ENCODE data around the gene NKAIN2.

Gene NKAIN2

GRCh38 chr6:124073820-124074587, 270.3 kb downstream of the NKAIN2 start:
- H3K4me3 ChIP-seq (ENCODE audit: low read depth, low read length) = no peak overlapping the region

- no peak overlapping the region for H3K4me3 ChIP-seq (ENCODE audit: low read depth, low read length)
These were observed 270.9 kb downstream of the NKAIN2 start for GRCh38 chr6:124074606-124075005.

GRCh38 chr6:124076336-124077048, 272.8 kb downstream of the NKAIN2 start:
- no peak overlapping the region for H3K4me3 ChIP-seq (ENCODE audit: low read depth, low read length)

- no peak overlapping the region for H3K4me3 ChIP-seq (ENCODE audit: low read depth, low read length)
These were observed 274.5 kb downstream of the NKAIN2 start for GRCh38 chr6:124078169-124078568.

- H3K4me3 ChIP-seq (ENCODE audit: low read depth, low read length) = no peak overlapping the region
These were observed 276.8 kb downstream of the NKAIN2 start for GRCh38 chr6:124080483-124080882.

- H3K4me3 ChIP-seq (ENCODE audit: low read depth, low read length) = no peak overlapping the region
These were observed 286.8 kb downstream of the NKAIN2 start for GRCh38 chr6:124090491-124090890.

- H3K4me3 ChIP-seq (ENCODE audit: low read depth, low read length) = no peak overlapping the region
These were observed 295.9 kb downstream of the NKAIN2 start for GRCh38 chr6:124099520-124099919.

GRCh38 chr6:124110514-124110913, 306.8 kb downstream of the NKAIN2 start:
- H3K4me3 ChIP-seq (ENCODE audit: low read depth, low read length) = no peak overlapping the region

GRCh38 chr6:124119596-124119995, 315.9 kb downstream of the NKAIN2 start:
- no peak overlapping the region for H3K4me3 ChIP-seq (ENCODE audit: low read depth, low read length)

GRCh38 chr6:124123617-124124209, 320.0 kb downstream of the NKAIN2 start:
- H3K4me3 ChIP-seq (ENCODE audit: low read depth, low read length) = no peak overlapping the region

GRCh38 chr6:124131259-124131658, 327.6 kb downstream of the NKAIN2 start:
- H3K4me3 ChIP-seq (ENCODE audit: low read depth, low read length) = no peak overlapping the region

- H3K4me3 ChIP-seq (ENCODE audit: low read depth, low read length) = no peak overlapping the region
These were observed 328.1 kb downstream of the NKAIN2 start for GRCh38 chr6:124131779-124132178.

GRCh38 chr6:124132256-124132655, 328.6 kb downstream of the NKAIN2 start:
- H3K4me3 ChIP-seq (ENCODE audit: low read depth, low read length) = no peak overlapping the region

GRCh38 chr6:124142852-124143251, 339.2 kb downstream of the NKAIN2 start:
- H3K4me3 ChIP-seq (ENCODE audit: low read depth, low read length) = no peak overlapping the region

GRCh38 chr6:124143435-124143834, 339.8 kb downstream of the NKAIN2 start:
- no peak overlapping the region for H3K4me3 ChIP-seq (ENCODE audit: low read depth, low read length)

GRCh38 chr6:124147621-124148020, 344.0 kb downstream of the NKAIN2 start:
- no peak overlapping the region for H3K4me3 ChIP-seq (ENCODE audit: low read depth, low read length)

GRCh38 chr6:124148236-124148957, 344.7 kb downstream of the NKAIN2 start:
- H3K4me3 ChIP-seq (ENCODE audit: low read depth, low read length) = no peak overlapping the region

GRCh38 chr6:124149646-124150045, 346.0 kb downstream of the NKAIN2 start:
- no peak overlapping the region for H3K4me3 ChIP-seq (ENCODE audit: low read depth, low read length)

- H3K4me3 ChIP-seq (ENCODE audit: low read depth, low read length) = no peak overlapping the region
These were observed 354.4 kb downstream of the NKAIN2 start for GRCh38 chr6:124158024-124158423.

GRCh38 chr6:124163676-124164075, 360.0 kb downstream of the NKAIN2 start:
- H3K4me3 ChIP-seq (ENCODE audit: low read depth, low read length) = no peak overlapping the region

- no peak overlapping the region for H3K4me3 ChIP-seq (ENCODE audit: low read depth, low read length)
These were observed 360.7 kb downstream of the NKAIN2 start for GRCh38 chr6:124164343-124164742.
